GM12878 (cell line): ENCODE measurements around the gene RNF103. TPM values are rescaled to one million over a fixed set of nuclear protein-coding genes. Genes with fewer than 3 reads are reported as not detected.

Experiments
- ATAC-seq: fragments of 200-7000 bp; cut with Tn5 transposase; 3 replicates; pipeline ENCODE4 v1.9.1; 2020; ENCODE audit warnings: mild to moderate bottlenecking, moderate library complexity
- BruUV-seq: library from RNA; stranded (reverse); fragments of 400-500 nt; replicated peaks from 2 replicates; lab custom pipeline; 2021; lab: Mats Ljungman, UMichigan
- CTCF ChIA-PET: fragments of 300-600 bp; sonication (Branson Sonifier 250); formaldehyde crosslinking; extraction: SDS; loops from one replicate; lab custom pipeline; 2021; ENCODE audit warnings: inconsistent platforms; lab: Yijun Ruan, JAX
- POLR2A ChIA-PET: fragments of 350-600 bp; formaldehyde crosslinking; extraction: SDS; loops from one replicate; lab custom pipeline; 2021; ENCODE audit warnings: inconsistent platforms; lab: Charles Lee
- RAD21 ChIA-PET: fragments of 300-600 bp; sonication (Branson Sonifier 250); formaldehyde crosslinking; loops from one replicate; lab custom pipeline; 2023; ENCODE audit warnings: antibody characterized with exemption; ENCODE audit not compliant: unreplicated experiment; lab: Charles Lee
- SMC1A ChIA-PET: fragments of 300-600 bp; sonication (Branson Sonifier 250); formaldehyde crosslinking; loops from one replicate; lab custom pipeline; 2023; ENCODE audit not compliant: unreplicated experiment, uncharacterized antibody; lab: Charles Lee
- DNase-seq: peaks from one replicate; pipeline ENCODE4 v3.0.0-alpha.2; 2011; ENCODE audit warnings: low read depth, low spot score
- FAIRE-seq: peaks from 3 replicates; lab custom pipeline; 2011; peaks lifted over from hg19 to GRCh38; lab: Jason Lieb, UNC
- H2AFZ ChIP-seq: 2 replicates; pipeline ENCODE4 v1.6.0; 2011; ENCODE audit warnings: low read depth, low read length, control low read depth; ENCODE audit not compliant: control insufficient read depth
- H3K27ac ChIP-seq: 2 replicates; pipeline ENCODE4 v1.5.1; 2011; ENCODE audit warnings: control low read depth; ENCODE audit not compliant: control insufficient read depth, insufficient read depth
- H3K27me3 ChIP-seq, 2 experiments: replicated peaks in 1 of 2; 2 replicates each; pipeline versions ENCODE4 v1.6.0 to v1.6.1; 2011; ENCODE audit warnings: low read length in 1 of 2; ENCODE audit not compliant: control insufficient read depth in 2 of 2, insufficient read depth in 2 of 2
- H3K36me3 ChIP-seq, 2 experiments: 2 replicates each; pipeline ENCODE4 v1.5.1; 2011; ENCODE audit warnings: low read length in 1 of 2; ENCODE audit not compliant: control insufficient read depth in 2 of 2, insufficient read depth in 2 of 2
- H3K4me1 ChIP-seq: 2 replicates; pipeline ENCODE4 v1.6.1; 2011; ENCODE audit warnings: mild to moderate bottlenecking, low read length, moderate library complexity, mixed read lengths; ENCODE audit not compliant: control insufficient read depth, insufficient read depth
- H3K4me2 ChIP-seq: 2 replicates; pipeline ENCODE4 v1.6.0; 2011; ENCODE audit warnings: control low read depth; ENCODE audit not compliant: control insufficient read depth, insufficient read depth
- H3K4me3 ChIP-seq: fragments of 200-600 bp; sonication (generic); 2 replicates; pipeline ENCODE4 v1.5.1; 2016
- H3K79me2 ChIP-seq: 2 replicates; pipeline ENCODE4 v1.6.0; 2011; ENCODE audit warnings: low read length; ENCODE audit not compliant: control insufficient read depth, insufficient read depth
- H3K9ac ChIP-seq: 2 replicates; pipeline ENCODE4 v1.8.0; 2011; ENCODE audit warnings: low read length, control low read depth, mixed read lengths; ENCODE audit not compliant: control insufficient read depth, insufficient read depth
- H3K9me3 ChIP-seq: replicated peaks from 3 replicates; pipeline ENCODE4 v1.5.1; 2011; ENCODE audit warnings: mild to moderate bottlenecking, low read length; ENCODE audit not compliant: control insufficient read depth, insufficient read depth
- H4K20me1 ChIP-seq: 2 replicates; pipeline ENCODE4 v1.6.0; 2011; ENCODE audit not compliant: control insufficient read depth, insufficient read depth
- SKIL ChIP-seq: fragments of 450-650 bp; IDR thresholded peaks from 2 replicates; pipeline ENCODE4 v1.6.1; 2017; ENCODE audit warnings: mild to moderate bottlenecking, low read depth, inconsistent platforms; ENCODE audit not compliant: poor library complexity, severe bottlenecking
- ZNF207 ChIP-seq: fragments of 450-650 bp; IDR thresholded peaks from 2 replicates; pipeline ENCODE4 v1.6.1; 2014; ENCODE audit warnings: antibody characterized with exemption, mild to moderate bottlenecking, borderline replicate concordance
- WGBS: methylation state at CpG from one replicate; pipeline ENCODE4 v1.1.6; 2016; ENCODE audit warnings: low lambda C conversion rate; ENCODE audit not compliant: insufficient replicate concordance, insufficient coverage; ENCODE audit errors: missing lambda C conversion rate; 5-methylcytosine and 5-hydroxymethylcytosine counted together
- in situ Hi-C: fragments of 300-500 bp; cut with MboI; formaldehyde crosslinking; loops from 9 replicates; pipeline ENCODE4 v1.14.3; 2018; ENCODE audit warnings: mixed read lengths
- intact Hi-C: fragments of 100-400 bp; cut with micrococcal nuclease; formaldehyde crosslinking; loops from one replicate; pipeline ENCODE4 v1.14.2; 2022; ENCODE audit not compliant: unreplicated experiment
- polyA plus RNA-seq, 11 experiments: library from polyadenylated mRNA; depleted of rRNA in 4 of 11; unstranded in 6 of 11; stranded (reverse) in 5 of 11; fragments of >200 nt; fragmentation: Nextera tagmentation in 4 of 11; fragmentation: Illumina TruSeq in 1 of 11; extraction: Ambion mirVana in 4 of 11; extraction: Trizol in 1 of 11; gene quantifications; 1 replicate in 1 of 11; 2 replicates in 10 of 11; pipeline versions ENCODE4 v1.2.1 to v1.2.3, GENCODE V29; 2011 to 2016; ENCODE audit warnings: inconsistent platforms in 2 of 11, missing spikeins in 2 of 11, low read depth in 1 of 11
- total RNA-seq, 4 experiments: library from RNA; depleted of rRNA in 3 of 4; stranded (reverse); fragments of >200 nt in 3 of 4; fragmentation: Illumina TruSeq in 1 of 4; extraction: Trizol in 1 of 4; gene quantifications; 2 replicates each; pipeline versions ENCODE4 v1.2.1 to v1.2.3, GENCODE V29; 2013 to 2021
- TF ChIP-seq, protein P1 (sequence below): fragments of 150-350 bp; IDR thresholded peaks from 2 replicates; pipeline ENCODE4 v1.6.1; 2016; ENCODE audit warnings: low read depth, low read length

Gene RNF103
- total and polyA plus RNA-seq, 10 of the 15 experiments (the other 5 are each of a cell fraction or from before 2014, with no cell fraction given): 2.4 to 11.0 (median 8.0) TPM

DNA sequence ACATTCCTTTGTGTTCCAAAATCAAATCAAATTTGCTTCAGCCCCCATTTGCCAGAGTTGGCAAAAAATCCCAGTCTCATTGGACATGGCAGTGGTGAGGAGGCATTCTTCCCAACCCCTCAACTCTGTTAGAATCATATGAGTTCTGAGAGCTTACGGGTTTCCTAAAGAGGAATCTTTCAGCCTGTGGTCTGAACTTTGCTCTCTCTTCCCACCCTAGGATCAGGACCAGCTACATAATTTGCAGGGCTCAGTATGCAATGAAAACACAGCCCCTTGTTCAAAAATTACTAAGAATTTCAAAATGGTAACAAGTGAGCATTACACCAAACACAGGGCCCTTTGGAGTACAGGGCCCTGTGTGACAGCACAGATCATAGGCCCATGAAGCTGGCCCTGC lies 49.3 kb upstream of the RNF103 start:
- Histone ChIP-seq H2AFZ (no peak overlapping the region), H4K20me1 (no peaks in the 10 kb centered on the region), H3K27me3 (no peaks in the 10 kb centered on the region), H3K9ac (no peak overlapping the region), H3K4me1 (no peaks in the 10 kb centered on the region), H3K4me2 (no peak overlapping the region), H3K27ac (no peak overlapping the region), H3K79me2 (no peaks in the 10 kb centered on the region), H3K36me3 (no peaks in the 10 kb centered on the region), H3K9me3 (no peaks in the 10 kb centered on the region), H3K4me3 (no peak overlapping the region)
- ChIA-PET RAD21 (no interaction called here), POLR2A (no interaction called here), CTCF (no interaction called here), SMC1A (no interaction called here)
- in situ Hi-C loops (no loop called here), intact Hi-C loops (no loop called here)
- DNase-seq: no peak
- no peak for ATAC-seq
- BruUV-seq: no TSS peak
- WGBS: 100% methylated on average over 1 of the region's 1 CpG
- FAIRE-seq: no peak
- no peak for TF ChIP-seq ZNF207
- TF ChIP-seq, protein P1, sequence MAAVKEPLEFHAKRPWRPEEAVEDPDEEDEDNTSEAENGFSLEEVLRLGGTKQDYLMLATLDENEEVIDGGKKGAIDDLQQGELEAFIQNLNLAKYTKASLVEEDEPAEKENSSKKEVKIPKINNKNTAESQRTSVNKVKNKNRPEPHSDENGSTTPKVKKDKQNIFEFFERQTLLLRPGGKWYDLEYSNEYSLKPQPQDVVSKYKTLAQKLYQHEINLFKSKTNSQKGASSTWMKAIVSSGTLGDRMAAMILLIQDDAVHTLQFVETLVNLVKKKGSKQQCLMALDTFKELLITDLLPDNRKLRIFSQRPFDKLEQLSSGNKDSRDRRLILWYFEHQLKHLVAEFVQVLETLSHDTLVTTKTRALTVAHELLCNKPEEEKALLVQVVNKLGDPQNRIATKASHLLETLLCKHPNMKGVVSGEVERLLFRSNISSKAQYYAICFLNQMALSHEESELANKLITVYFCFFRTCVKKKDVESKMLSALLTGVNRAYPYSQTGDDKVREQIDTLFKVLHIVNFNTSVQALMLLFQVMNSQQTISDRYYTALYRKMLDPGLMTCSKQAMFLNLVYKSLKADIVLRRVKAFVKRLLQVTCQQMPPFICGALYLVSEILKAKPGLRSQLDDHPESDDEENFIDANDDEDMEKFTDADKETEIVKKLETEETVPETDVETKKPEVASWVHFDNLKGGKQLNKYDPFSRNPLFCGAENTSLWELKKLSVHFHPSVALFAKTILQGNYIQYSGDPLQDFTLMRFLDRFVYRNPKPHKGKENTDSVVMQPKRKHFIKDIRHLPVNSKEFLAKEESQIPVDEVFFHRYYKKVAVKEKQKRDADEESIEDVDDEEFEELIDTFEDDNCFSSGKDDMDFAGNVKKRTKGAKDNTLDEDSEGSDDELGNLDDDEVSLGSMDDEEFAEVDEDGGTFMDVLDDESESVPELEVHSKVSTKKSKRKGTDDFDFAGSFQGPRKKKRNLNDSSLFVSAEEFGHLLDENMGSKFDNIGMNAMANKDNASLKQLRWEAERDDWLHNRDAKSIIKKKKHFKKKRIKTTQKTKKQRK: no peak
- TF ChIP-seq SKIL: no peak
